OCI-LY1 (cell line): ENCODE measurements around the gene MAGI1.

Experiments
- CTCF ChIP-seq: fragments of 200-600 bp; sonication (generic), shearing (Covaris generic); IDR thresholded peaks from 2 replicates; pipeline ENCODE4 v1.5.1; 2017; ENCODE audit warnings: mild to moderate bottlenecking, antibody characterized with exemption, low read length, moderate library complexity, mixed read lengths
- EZH2 ChIP-seq: fragments of 200-600 bp; sonication (generic), shearing (Covaris generic); IDR thresholded peaks from 2 replicates; pipeline ENCODE4 v1.8.0; 2017; ENCODE audit warnings: borderline replicate concordance, mixed run types, mild to moderate bottlenecking, antibody characterized with exemption, low read length, moderate library complexity, mixed read lengths

- TF ChIP-seq CTCF: no peak
- no peak for TF ChIP-seq EZH2
Observed at GRCh38 chr3:65869798-65870197, 168.9 kb downstream of the MAGI1 start.
